Osteocyte (in vitro differentiated cells): ENCODE results near the gene ALB. TPM values are rescaled to one million over a fixed set of nuclear protein-coding genes. Genes with fewer than 3 reads are reported as not detected.

ENCODE experiments used
- DNase-seq: peaks from one replicate; pipeline ENCODE4 v3.0.0; 2021; ENCODE audit warnings: mixed read lengths; ENCODE audit not compliant: unreplicated experiment; ENCODE audit errors: extremely low spot score
- H3K27ac Mint-ChIP-seq: one replicate; pipeline ENCODE4 v1.8.0; 2021; ENCODE audit warnings: mild to moderate bottlenecking, mixed read lengths; ENCODE audit not compliant: unreplicated experiment
- H3K27me3 Mint-ChIP-seq: one replicate; pipeline ENCODE4 v1.8.0; 2021; ENCODE audit warnings: mixed read lengths; ENCODE audit not compliant: unreplicated experiment
- H3K36me3 Mint-ChIP-seq: one replicate; pipeline ENCODE4 v1.8.0; 2021; ENCODE audit warnings: mixed read lengths; ENCODE audit not compliant: unreplicated experiment
- H3K4me1 Mint-ChIP-seq: one replicate; pipeline ENCODE4 v1.8.0; 2021; ENCODE audit warnings: mixed read lengths; ENCODE audit not compliant: unreplicated experiment
- H3K4me3 Mint-ChIP-seq: one replicate; pipeline ENCODE4 v1.8.0; 2021; ENCODE audit warnings: mild to moderate bottlenecking, moderate library complexity, mixed read lengths; ENCODE audit not compliant: unreplicated experiment
- H3K9me3 Mint-ChIP-seq: one replicate; pipeline ENCODE4 v1.8.0; 2021; ENCODE audit warnings: mixed read lengths; ENCODE audit not compliant: unreplicated experiment
- CTCF ChIP-seq: fragments of 200-600 bp; sonication (generic); IDR thresholded peaks from 2 replicates; pipeline ENCODE4 v1.5.0; 2021; ENCODE audit warnings: antibody characterized with exemption, mild to moderate bottlenecking, moderate library complexity
- total RNA-seq: library from RNA; stranded (reverse); gene quantifications from 2 replicates; pipeline ENCODE4 v1.2.1, GENCODE V29; 2021

Gene ALB
- total RNA-seq, 1 donor from 2014 or later, result not detected

DNA sequence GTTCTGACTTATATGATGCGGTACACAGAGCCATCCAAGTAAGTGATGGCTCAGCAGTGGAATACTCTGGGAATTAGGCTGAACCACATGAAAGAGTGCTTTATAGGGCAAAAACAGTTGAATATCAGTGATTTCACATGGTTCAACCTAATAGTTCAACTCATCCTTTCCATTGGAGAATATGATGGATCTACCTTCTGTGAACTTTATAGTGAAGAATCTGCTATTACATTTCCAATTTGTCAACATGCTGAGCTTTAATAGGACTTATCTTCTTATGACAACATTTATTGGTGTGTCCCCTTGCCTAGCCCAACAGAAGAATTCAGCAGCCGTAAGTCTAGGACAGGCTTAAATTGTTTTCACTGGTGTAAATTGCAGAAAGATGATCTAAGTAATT lies 16.5 kb downstream of the ALB start:
- no peak for DNase-seq
- Mint-ChIP-seq H3K27ac (no peak overlapping the region), H3K9me3 (no peaks in the 10 kb centered on the region), H3K4me3 (no peak overlapping the region), H3K4me1 (no peaks in the 10 kb centered on the region), H3K36me3 (no peaks in the 10 kb centered on the region), H3K27me3 (peaks cover 24% of the 10 kb centered on the region)
- TF ChIP-seq CTCF, result no peak

DNA sequence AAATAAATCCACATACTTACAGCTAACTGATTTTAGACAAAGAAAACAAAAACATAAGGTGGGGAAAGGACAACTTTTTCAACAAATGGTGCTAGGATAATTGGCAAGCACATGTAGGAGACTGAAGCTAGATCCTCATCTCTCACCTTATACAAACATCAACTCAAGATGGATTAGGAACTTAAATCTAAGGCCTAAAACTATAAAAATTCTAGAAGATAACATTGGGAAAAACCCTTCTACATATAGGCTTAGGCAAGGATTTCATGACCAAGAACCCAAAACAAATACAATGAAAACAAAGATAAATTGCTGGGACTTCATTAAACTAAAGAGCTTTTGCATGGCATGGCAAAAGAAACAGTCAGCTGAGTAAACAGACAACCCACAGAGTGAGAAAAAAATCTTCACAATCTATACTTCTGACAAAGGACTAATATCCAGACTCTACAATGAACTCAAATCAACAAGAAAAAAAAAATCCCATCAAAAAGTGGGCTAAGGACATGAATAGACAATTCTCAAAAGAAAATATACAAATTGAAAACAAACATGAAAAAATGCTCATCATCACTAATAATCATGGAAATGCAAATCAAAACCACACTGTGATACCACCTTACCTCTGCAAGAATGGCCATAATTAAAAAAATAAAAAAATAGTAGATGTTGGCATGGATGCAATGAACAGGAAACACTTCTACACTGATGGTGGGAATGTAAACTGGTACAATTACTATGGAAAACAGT lies 17.8 kb downstream of the ALB start:
- no peak for DNase-seq
- H3K27me3 Mint-ChIP-seq, result peaks cover 33% of the 10 kb centered on the region
- H3K9me3 Mint-ChIP-seq, result no peaks in the 10 kb centered on the region
- H3K4me1 Mint-ChIP-seq, result no peaks in the 10 kb centered on the region
- no peak overlapping the region for H3K27ac Mint-ChIP-seq
- H3K4me3 Mint-ChIP-seq, result no peak overlapping the region
- no peaks in the 10 kb centered on the region for H3K36me3 Mint-ChIP-seq
- no peak for TF ChIP-seq CTCF

DNA sequence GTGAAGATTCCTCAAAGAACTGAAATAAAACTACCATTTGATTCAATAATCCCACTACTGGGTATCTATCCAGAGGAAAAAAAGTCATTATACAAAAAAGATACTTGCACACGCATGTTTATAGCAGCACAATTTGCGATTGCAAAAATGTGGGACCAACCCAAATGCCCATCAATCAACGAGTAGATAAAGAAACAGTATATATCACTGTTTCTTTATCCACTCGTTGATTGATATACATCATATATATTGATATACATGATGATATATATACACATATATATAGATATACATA lies 18.3 kb downstream of the ALB start:
- no peak overlapping the region for H3K27ac Mint-ChIP-seq
- H3K27me3 Mint-ChIP-seq, result peaks cover 34% of the 10 kb centered on the region
- H3K4me3 Mint-ChIP-seq, result no peak overlapping the region

DNA sequence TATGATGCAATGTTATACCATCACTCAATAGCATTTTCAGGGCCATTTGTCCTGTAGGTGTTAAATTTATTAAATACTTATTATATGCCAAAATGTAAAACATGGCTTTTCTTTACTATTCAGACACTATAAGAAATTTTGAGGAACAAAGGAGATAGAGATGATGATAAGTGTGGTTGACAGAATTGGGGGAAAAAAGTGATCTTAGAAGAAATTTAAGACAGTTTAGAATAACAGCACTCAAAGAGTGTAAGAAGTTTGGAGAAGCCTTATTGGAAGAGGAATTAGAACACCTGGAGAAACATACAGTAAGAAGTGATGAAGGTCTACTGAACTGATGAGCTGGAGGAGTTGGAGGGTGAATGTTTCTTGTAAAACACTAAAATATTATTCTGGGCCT lies 19.1 kb downstream of the ALB start:
- TF ChIP-seq CTCF, result no peak
- Mint-ChIP-seq H3K4me1 (no peaks in the 10 kb centered on the region), H3K27ac (no peak overlapping the region), H3K36me3 (no peaks in the 10 kb centered on the region), H3K4me3 (no peak overlapping the region), H3K27me3 (peaks cover 39% of the 10 kb centered on the region), H3K9me3 (no peaks in the 10 kb centered on the region)
- DNase-seq, result no peak

More for the DNA sequence above, 18.3 kb downstream of the ALB start:
- H3K4me1 Mint-ChIP-seq, result no peaks in the 10 kb centered on the region
- TF ChIP-seq CTCF, result no peak
- DNase-seq, result no peak
- H3K36me3 Mint-ChIP-seq, result no peaks in the 10 kb centered on the region
- H3K9me3 Mint-ChIP-seq, result no peaks in the 10 kb centered on the region

DNA sequence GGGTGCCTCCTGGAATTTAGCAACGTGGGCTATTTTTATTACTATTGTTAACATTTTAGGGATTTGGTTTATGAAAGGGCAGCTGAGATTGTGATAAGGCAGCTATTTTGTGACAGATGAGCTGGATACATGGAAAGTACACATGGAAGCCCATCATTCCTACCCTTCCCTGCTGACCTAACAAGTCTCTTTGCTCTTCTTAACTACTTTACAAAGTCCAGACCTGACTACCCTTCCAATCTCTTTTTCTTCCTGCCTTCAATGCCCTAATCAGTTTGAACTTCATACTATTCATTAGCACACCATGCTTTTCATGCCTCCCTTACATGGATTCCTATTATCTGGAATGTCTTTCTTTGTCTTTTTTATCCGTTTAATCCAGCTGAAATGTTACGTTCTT lies 22.6 kb downstream of the ALB start:
- Mint-ChIP-seq H3K9me3 (no peaks in the 10 kb centered on the region), H3K4me3 (no peak overlapping the region), H3K27ac (no peak overlapping the region), H3K27me3 (peaks cover 50% of the 10 kb centered on the region), H3K36me3 (no peaks in the 10 kb centered on the region), H3K4me1 (no peaks in the 10 kb centered on the region)
- TF ChIP-seq CTCF, result no peak
- DNase-seq, result no peak
